Stomach (tissue), 4 donors: Measurements from ENCODE around the gene TMEM229B.

Experiments used
- CTCF ChIP-seq, 7 experiments: fragments of 450-650 bp in 4 of 7; fragments of 200-600 bp in 3 of 7; sonication (generic) in 3 of 7; IDR thresholded peaks; one replicate each; pipeline ENCODE4 v1.5.1; 2016 to 2019; ENCODE audit warnings: antibody characterized with exemption in 7 of 7, control low read depth in 2 of 7, mild to moderate bottlenecking in 1 of 7
- POLR2A ChIP-seq, 4 donors: fragments of 450-650 bp; IDR thresholded peaks; one replicate each; pipeline ENCODE4 v1.6.1; 2016; ENCODE audit warnings: antibody characterized with exemption in 4 of 4, control low read depth in 2 of 4, mild to moderate bottlenecking in 1 of 4, moderate library complexity in 1 of 4

DNA sequence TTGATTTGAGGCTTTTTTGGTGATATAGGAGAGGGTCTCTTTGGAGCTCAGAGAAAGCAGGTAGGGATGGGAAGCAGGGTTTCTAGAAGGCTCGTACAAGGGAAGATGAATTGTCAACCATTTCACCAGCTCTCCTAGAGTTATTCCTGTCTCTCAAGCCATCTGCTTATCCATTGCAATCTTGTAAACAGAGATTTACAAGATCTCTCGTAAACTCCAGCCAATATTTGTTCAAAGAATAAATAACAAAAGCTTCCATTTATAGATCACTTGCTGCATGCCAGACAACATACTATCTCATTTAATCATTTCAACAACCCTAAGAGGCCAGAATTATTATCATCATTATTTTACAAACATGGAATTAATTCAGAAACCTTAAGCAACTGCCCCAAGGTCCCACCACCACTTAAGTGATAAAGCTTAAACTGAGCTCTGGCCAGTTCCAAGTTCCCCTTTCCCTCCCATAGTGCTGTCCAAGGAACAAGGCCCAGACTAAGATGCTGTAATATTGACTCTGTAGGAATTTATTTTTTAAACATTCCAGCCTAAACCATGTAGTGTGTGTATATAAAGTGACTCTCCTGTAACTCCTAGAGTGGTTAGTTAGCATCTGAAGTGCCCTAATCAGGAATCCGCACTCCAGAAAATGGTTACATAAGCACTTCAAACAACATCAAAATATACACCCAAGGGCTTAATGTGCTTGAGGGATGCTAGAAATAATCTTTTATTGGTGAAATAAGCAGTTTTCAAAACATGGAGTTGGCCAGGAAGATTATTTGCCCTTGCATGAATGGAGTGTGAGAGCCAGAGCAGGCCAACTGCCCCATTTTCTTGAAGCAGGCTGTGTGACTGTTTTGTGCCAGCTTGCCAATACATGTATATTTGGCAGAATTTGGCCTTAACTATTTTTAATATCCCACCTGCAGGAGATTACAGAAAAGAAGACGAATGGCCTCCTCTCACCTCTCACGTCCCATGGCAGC, 41.7 kb upstream of the TMEM229B start:
- TF ChIP-seq CTCF (IDR thresholded peaks at IDR 0.05), result no peak
- no peak for TF ChIP-seq POLR2A (IDR thresholded peaks at IDR 0.05)
